ENCODE data around the gene SIL1. TPM values are rescaled to one million over a fixed set of nuclear protein-coding genes. Genes with fewer than 3 reads are reported as not detected.

Gene SIL1
- total RNA-seq, 1 experiment from 2014 or later, result 61.5 TPM

DNA sequence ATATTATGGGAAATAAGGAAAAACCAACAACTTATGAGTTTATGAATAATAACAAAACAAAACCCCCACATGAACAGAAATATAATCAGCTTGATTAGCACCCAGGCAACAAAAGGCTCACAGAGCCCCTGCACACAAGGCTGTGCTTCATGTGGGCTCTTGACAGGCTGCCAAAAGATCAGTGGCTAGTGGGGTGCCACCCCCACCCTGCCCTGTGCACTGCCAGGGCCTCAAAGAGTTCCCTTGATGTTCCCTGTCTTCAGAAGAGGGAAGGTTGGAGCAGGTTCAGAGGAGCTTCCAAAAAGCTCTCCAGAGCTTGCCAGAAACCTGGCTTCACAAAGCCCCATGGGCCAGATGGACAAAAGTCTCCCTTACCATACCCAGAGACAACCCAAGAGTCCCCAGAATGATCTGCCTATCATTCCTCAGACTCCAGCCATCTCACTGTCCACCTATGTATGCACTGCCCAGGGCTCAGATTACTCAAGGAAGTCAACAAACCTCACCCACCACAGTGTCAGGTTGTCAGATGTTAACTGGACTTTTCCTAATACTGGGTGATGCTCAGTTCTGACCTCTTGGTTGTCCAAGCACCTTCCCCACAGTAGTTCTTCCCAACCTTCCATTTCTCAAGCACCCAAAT is 87.5 kb downstream of the SIL1 start:
- no peak for DNase-seq (ENCODE audit: low read depth)

DNA sequence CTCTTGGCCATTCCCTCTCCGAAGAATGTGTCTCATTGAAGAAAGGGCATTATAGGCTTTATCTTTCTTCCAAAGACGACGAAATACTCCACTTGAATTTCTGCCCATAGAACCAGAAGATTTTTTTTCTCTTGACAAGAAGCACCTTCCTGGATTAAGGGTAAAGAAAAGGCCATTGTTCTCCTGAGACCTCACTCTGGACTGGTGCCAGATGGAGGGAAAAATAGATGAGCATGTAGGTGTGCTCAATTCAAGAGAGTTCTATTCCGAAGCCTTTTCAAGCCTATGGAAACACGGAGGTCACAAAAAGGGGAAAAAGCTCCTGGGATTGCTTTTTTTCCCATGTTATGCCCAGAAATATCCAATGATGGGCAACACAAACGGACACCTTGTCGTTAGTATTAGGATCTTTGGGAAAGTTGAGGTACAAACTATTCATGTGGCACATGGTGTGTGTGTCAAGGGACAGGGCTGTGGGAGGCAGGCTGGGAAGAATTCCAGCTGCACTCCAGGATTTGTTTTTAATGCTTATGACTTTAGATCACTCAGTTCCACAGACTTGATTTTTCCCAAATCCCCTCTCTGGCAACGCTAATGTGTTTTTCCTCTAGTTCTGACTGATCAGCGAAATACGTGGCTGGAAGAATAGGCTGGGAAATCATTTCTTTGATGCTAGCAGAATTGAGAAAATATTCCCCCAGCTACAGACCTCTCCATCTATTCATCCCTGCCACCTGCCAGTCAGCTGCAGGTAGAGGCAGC is 89.9 kb downstream of the SIL1 start:
- no peak for DNase-seq (ENCODE audit: low read depth)

DNA sequence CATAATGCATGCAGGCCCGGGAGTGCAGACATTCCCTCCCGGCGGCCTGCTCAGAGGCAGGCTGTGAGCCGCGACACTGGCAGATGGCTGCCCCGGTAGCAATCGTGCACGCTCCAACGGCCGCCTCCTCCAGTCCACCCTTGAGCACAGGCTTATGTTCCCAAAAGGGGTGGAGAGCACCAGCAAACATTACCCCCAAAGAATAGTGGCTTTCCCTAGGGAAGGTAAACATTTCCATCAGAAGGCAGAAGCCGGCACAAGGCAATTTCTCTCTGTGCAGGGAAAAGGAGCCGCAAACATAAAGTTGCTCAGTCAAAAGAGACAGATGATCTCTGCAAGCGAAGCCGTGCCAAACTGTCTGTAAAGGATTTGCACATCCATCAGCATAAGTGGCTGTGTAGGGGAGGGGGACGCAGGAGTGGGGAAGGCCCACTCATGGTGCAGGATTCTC is 92.5 kb downstream of the SIL1 start:
- DNase-seq (ENCODE audit: low read depth), result no peak

DNA sequence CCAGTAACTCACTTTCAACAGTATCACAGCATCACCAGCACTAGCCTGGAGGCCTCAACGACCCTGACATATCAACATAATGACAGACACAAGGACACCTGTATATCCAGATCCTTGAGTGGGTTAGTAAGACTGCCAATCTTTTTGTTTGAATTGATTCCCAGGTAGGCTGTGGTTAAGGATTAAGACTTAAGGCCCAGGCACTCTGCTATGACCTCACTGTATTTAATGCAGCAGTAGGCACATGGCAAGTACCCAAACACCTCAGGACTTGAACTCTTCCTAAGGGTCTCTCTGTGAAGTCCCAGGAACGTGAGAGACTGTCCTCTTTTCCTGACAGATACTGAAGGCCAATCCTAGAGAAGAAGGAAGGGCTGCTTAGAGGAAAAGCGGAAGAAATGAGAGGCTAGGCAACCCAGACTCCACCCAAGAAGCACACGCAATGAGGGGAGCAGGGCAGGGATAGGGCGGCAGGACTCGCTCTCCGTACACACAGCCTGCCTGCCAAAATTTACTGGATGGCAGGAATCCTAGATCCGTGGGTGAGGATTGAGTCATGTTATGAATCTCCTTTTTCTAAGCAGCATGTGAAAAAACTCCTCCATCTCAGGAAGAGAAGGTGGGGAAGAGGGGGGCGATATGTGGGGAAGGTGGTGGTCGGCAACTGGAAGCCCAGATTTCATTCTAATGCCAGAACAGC is 93.4 kb downstream of the SIL1 start:
- peak; percentile 84 for DNase-seq (ENCODE audit: low read depth)

DNA sequence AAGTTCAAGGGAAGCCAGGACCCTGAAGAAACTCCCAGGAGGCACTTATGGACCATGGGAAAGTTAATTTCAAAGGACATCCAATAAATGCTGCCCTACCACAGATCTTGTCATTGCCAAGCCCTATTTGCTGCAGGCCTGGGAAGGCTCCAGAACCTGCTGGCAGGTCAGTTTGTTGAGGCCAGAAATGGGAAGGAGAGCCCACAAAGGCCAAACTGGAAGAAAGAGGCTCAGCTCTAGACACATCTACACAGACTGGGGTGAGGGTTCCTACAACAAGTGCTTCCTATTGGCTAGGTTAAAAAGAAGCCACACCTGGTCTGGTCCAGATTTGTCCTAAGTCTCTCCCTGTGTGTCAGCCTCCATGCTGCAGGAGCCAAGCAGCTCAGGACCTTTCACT is 94.4 kb downstream of the SIL1 start:
- DNase-seq (ENCODE audit: low read depth), result no peak

DNA sequence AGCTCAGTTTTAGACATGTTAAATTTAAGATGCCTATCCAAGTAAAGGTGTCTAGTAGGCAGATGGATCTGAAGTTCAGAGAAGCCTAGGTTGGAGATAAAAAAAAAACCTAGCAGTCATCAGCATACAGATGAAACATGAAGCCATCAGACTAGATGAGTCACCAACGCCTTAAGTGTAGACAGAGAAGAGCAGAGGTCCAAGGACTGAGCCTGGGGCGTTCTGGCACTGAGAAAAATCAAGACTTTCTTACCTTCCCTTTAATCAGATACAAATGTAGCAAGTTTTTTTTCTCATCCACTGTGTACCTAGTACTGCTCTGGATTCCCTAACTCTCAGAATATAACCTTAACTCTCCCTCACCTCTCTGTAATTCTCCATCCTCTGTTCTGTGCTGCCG is 97.3 kb downstream of the SIL1 start:
- DNase-seq (ENCODE audit: low read depth), result peak; percentile 90

DNA sequence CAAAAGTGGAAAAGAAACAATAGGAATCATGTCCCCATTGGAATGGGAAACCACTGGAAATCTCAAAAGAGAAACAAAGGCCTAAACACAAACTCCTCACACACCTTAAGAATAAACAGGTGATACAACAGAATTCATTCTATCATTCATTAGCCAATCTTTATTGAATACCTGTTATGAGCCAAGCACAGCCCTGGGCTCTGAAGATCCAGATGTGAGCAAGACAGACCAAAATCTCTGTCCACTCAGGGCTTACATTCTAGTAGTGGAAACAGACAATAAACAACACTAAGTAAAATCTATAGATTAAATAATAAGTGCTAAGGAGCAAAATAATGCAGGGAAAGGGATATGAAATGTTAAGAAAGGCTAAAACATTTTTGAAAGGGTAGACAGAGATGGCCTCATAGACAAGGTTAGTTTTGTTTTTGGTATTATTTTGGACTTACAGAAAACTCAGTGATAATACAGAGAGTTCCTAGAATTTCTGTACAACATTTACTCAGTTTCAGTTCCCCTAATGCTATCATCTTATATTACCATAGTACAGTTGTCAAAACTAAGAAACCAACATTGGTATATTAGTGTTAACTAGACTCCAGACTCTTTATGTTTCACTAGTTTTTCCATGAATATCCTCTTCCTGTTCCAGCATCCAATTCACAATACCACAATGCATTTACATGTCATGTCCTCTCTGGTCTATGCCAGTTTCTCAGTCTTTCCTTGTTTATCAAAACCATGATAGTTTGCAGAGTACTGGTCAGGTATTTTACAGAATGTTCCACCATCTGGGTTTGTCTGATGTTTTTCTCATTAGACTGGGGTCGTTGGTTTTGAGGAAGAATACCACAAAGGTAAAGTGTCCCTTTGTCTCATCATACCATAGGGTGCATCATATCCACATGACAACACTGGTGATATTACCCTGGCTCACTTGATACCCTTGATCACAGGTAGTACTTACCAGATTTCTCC is 103.7 kb downstream of the SIL1 start:
- DNase-seq (ENCODE audit: low read depth), result no peak

DNA sequence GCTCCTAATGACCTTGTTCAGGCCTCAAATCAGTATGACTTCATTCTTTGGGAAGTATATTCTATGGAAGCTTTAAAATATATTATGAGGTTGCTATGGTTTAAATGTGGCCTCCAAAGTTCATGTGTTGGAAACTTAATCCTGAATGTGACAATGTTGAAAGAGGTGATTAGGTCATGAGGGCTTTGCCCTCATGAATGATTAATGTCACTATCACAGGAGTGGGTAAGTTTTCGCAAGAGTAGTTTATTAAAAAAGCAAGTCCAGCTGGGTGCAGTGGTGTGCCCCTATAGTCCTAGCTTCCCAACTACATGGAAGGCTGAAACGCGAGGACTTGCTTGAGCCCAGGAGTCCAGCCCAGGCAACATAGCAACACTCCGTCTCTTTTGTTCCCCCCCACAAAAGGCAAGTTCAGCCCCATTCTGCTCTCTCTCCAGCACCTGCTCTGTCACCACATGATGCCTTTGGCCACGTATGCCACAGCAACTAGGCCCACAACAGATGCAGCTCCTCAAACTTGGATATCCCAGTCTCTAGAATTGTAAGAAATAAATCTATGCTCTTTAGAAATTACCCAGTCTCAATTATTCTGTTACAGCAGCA is 105.3 kb downstream of the SIL1 start:
- no peak for DNase-seq (ENCODE audit: low read depth)

DNA sequence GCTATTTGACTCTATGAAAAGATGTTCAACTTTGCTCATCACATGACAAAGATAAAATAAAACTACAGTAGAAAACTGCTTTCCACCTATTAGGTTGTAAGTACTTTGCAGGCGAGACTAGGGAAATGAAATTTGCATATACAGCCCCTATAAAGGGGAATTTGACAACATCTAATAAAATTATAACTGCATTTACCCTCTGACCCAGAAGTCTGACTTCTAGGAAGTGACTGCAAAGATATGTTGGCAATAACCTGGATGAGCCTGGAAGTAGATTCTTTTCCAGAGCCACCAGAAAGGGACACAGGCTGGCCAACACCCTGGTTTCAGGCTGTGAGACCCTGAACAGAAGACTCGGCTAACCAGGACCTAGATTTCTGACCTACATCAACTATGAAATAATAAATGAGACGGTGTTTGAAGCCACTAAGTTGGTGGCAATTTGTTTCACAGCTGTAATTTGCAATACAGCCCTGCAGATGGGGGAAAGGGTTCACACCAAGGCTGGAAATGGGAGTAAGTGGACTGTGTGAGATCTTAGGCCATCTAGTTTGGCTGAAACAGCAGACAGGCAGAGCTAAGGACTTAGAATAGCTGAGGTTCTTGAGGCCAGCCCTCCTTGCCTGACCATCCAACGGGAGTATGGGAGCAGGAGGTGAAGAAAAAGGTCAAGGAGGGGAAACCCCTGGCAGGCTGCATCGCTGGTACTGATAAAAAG is 106.6 kb downstream of the SIL1 start:
- peak; percentile 20 for DNase-seq (ENCODE audit: low read depth)

DNA sequence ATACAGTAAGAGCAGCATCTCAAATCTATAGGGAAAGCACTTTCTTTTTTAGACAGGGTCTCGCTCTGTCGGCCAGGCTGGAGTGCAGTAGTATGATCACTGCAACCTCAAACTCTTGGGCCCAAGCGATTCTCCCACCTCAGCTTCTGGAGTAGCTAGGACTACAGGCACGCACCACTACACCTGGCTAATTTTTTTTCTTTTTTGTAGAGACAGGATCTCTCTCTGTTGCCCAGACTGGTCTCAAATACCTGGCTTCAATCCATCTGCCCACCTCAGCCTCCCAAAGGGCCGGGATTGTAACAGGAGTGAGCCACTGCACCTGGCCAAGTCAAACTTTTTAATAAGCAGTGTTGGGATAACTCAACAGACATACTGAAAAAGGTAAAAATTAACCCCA is 107.6 kb downstream of the SIL1 start:
- no peak for DNase-seq (ENCODE audit: low read depth)

DNA sequence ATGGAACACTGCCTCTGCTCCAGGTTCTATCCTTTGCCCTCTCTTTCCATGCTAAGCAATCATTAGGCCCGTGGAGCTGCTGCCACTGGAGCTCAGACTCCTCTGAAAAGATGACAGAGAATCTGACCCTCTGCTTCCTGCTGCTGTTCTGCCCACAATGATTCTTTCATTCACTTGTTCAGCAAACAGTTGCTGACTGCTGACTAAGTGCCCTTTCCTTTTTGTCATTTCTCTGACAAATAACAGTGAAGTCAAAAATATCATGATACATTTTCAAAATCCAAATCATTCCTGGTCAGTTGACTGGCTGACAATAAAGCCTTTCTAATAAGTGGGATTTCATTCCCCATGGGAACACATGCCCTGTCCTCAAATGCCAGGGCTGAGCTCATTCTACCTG is 110.1 kb downstream of the SIL1 start:
- no peak for DNase-seq (ENCODE audit: low read depth)

DNA sequence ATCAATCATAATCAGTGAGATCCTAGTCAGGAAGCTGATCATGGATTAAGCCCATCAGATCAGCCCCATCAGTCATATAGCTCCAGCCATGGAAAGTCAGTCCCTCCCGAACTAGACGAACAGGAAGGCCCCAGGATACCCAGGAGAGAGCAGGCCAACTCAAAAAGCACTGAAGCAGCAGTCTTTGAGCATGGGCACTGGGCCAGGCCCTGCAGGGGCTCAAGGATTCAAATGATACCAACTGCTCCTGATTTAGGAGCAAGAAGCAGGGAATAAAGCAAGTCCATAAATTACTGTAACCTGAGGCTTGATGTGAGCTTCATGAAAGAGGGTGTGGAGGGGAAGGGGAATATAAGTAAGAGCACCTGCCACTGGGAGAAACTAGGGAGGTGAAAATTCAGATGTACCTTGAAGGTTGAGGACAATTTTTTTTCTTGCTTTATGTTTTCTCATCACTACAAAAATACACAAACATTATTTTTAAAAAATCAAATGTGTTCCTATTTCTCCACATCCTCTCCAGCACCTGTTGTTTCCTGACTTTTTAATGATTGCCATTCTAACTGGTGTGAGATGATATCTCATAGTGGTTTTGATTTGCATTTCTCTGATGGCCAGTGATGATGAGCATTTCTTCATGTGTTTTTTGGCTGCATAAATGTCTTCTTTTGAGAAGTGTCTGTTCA is 115.2 kb downstream of the SIL1 start:
- no peak for DNase-seq (ENCODE audit: low read depth)

DNA sequence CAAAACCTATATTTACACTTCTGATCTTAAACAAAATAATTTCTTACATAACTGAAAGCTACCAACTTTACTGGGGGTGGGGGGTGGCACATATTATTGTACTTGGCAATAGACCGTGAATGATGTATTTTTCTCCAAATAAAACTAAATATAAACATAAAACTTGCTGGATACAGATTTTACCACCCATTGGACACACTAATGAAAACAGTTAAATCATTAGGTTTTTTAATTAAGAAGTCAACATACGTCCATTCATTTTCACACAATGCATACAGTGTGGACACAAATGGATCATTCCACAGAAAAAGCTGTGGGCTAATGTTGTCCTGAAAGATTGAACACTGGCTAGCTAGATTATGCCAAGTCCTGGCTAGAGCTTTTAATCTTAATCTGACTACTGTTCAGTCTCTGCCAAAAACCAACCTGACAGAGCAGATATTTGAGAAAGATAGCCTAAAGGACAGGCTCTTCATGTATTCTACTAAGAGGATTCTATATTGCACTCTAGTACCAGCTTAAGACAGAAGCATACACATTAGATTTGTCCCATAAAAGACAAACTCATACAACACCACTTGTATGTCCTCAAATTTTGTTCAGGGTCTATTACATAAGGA is 118.1 kb downstream of the SIL1 start:
- DNase-seq (ENCODE audit: low read depth), result no peak

DNA sequence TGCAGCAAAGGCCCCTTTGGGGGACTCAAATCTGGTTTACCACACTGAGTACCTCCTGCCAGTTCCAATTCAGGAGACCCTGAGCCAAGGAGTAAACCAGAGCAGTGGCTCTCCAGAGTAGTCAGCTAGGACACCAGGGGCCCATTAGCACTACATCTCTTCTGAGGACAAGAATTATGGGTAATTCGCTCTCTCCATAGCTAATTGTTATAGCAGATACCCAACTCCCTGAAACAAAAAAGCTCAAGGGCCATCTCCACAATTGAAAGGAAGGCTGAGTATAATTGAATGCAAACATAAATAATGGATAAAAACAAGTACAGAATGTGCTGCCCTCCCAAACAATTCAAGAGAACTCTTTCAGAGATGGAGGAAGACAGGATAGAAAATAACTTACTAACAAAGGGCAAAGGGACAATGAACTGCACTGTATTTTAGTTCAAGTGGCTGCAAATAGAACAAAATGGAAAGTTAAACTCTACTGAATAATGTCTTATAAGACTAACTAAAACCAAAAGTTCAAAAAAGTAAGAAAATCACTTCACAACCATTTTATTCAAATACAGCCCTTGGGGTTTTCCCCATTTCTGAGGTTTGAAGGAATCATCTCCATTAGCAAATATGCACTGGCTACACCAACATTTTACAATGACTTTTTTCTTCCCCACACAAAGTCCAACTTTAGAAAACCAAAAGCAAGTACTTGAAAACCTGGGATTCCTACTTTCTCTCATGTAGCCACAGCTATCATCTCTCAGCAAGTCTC is 118.8 kb downstream of the SIL1 start:
- DNase-seq (ENCODE audit: low read depth), result no peak

DNA sequence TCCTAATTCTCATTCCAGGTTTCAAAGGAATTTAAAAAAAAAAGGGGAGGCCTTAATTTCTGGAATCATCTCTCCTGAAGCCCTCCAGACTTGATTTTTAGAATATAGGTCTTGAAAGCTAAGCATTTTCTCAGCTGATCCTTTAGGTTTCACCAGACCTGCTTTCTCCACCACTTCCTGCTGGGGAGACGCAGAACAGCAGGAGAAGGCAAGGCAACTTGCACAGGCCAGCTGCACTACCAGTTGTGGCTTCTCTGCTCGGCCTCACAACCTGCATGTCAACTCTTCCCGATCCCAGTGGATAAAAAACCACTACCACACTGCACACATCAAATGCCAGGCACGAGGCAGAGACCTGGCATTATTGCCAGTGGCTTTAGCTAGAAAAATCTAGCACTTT is 119.8 kb downstream of the SIL1 start:
- no peak for DNase-seq (ENCODE audit: low read depth)

DNA sequence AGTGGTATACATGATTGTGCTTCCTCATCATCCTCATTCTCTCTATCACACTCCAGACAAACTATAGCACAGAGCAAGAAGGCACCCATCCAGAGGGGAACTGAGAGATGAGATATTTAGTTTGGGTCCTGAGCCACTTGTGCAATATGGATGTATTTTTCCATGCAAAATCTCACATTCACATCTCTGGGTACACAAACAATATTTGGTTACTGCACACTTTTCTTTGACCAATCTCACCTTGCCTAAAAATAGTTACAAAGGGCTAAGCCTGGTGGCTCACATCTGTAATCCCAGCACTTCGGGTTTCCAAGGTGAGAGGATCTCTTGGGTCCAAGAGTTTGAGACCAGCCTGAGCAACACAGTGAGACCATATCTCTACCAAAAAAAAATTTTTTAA is 120.3 kb downstream of the SIL1 start:
- DNase-seq (ENCODE audit: low read depth), result no peak

DNA sequence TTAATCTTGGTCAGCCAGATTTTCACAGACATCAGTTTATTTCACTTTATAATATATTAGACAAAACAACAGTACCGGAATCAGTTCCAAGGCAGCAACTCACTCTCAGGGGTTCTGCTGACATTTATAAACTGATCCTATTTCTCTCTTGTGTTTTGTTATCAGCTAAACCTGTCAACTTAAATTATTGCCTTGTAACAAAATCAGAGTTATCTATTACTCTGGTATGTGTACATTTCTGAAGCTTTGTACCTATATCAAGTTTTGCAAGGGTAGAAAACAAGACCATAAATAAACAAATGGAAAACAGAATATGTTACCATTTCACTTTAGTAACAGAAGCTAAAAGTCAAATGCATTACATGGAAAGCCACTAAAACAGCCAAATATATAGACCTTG is 122.1 kb downstream of the SIL1 start:
- DNase-seq (ENCODE audit: low read depth), result no peak

Measured in M059J (cell line).